HepG2 (cell line): ENCODE measurements around the gene MTA3. TPM values are rescaled to one million over a fixed set of nuclear protein-coding genes. Genes with fewer than 3 reads are reported as not detected.
"Not testable (repeated sequence)": the region's sequence is repeated elsewhere in the genome, so short reads cannot be mapped to it uniquely, and the experiment has no call there.

Source experiments
- ATAC-seq: fragments of 200-7000 bp; cut with Tn5 transposase; 3 replicates; pipeline ENCODE4 v1.9.1; 2020; ENCODE audit warnings: mild to moderate bottlenecking, moderate library complexity
- BruUV-seq: library from RNA; stranded (reverse); fragments of 400-500 nt; replicated peaks from 2 replicates; lab custom pipeline; 2021; lab: Mats Ljungman, UMichigan
- CTCF ChIA-PET: fragments of 300-600 bp; formaldehyde crosslinking; extraction: SDS; loops from one replicate; lab custom pipeline; 2021; ENCODE audit warnings: low total read pairs, inconsistent platforms, low intra/inter-chr PET ratio; lab: Yijun Ruan, JAX
- POLR2A ChIA-PET: fragments of 350-600 bp; sonication (Branson Sonifier 250); formaldehyde crosslinking; loops from one replicate; lab custom pipeline; 2020; ENCODE audit warnings: antibody characterized with exemption, inconsistent platforms; lab: Yijun Ruan, JAX
- DNase-seq: peaks from one replicate; pipeline ENCODE4 v3.0.0-alpha.2; 2015; ENCODE audit warnings: low spot score
- FAIRE-seq: peaks from 3 replicates; lab custom pipeline; 2011; peaks lifted over from hg19 to GRCh38; lab: Jason Lieb, UNC
- H2AFZ ChIP-seq: one replicate; pipeline ENCODE4 v1.6.1; 2011; ENCODE audit warnings: low read length, inconsistent platforms
- H3K27ac ChIP-seq: fragments of 300-600 bp; 3 replicates; pipeline ENCODE4 v1.8.0; 2011; ENCODE audit warnings: mixed run types, mild to moderate bottlenecking, mixed read lengths, low read length, inconsistent platforms; ENCODE audit not compliant: insufficient read depth; ENCODE audit errors: extremely low read length
- H3K27me3 ChIP-seq, 2 experiments: fragments of 200-600 bp in 1 of 2; 2 replicates in 1 of 2; 3 replicates in 1 of 2; pipeline versions ENCODE4 v1.6.0 to v1.8.0; 2011; ENCODE audit warnings: low read length in 2 of 2, mild to moderate bottlenecking in 2 of 2, moderate library complexity in 2 of 2, inconsistent platforms in 1 of 2; ENCODE audit not compliant: insufficient read depth in 2 of 2, control insufficient read depth in 1 of 2
- H3K36me3 ChIP-seq, 2 experiments: fragments of 200-600 bp in 1 of 2; replicated peaks in 1 of 2; 2 replicates in 1 of 2; 3 replicates in 1 of 2; pipeline versions ENCODE4 v1.5.1 to v1.8.0; 2011; ENCODE audit warnings: low read length in 2 of 2, inconsistent platforms in 1 of 2; ENCODE audit not compliant: insufficient read depth in 2 of 2, control insufficient read depth in 1 of 2
- H3K4me1 ChIP-seq: 2 replicates; pipeline ENCODE4 v1.5.1; 2012; ENCODE audit warnings: low read length, inconsistent platforms; ENCODE audit not compliant: insufficient read depth
- H3K4me2 ChIP-seq: 2 replicates; pipeline ENCODE4 v1.6.0; 2011; ENCODE audit warnings: low read depth, low read length, inconsistent platforms
- H3K4me3 ChIP-seq, 3 experiments: fragments of 200-600 bp in 1 of 3; sonication (generic), shearing (Covaris generic) in 1 of 3; replicated peaks in 1 of 3; 2 replicates each; pipeline ENCODE4 v1.5.1; 2011 to 2016; ENCODE audit warnings: low read length in 3 of 3, inconsistent platforms in 2 of 3, low read depth in 2 of 3, mild to moderate bottlenecking in 2 of 3, control low read depth in 1 of 3, mixed read lengths in 1 of 3; ENCODE audit not compliant: insufficient read depth in 1 of 3
- H3K79me2 ChIP-seq: one replicate; pipeline ENCODE4 v1.6.1; 2011; ENCODE audit warnings: low read length, inconsistent platforms; ENCODE audit not compliant: insufficient read depth
- H3K9ac ChIP-seq: 2 replicates; pipeline ENCODE4 v1.6.0; 2011; ENCODE audit warnings: mild to moderate bottlenecking, low read depth, low read length, inconsistent platforms; ENCODE audit not compliant: insufficient read depth
- H3K9me3 ChIP-seq: 2 replicates; pipeline ENCODE4 v1.5.1; 2012; ENCODE audit warnings: mild to moderate bottlenecking, low read length
- H4K20me1 ChIP-seq: 2 replicates; pipeline ENCODE4 v1.6.0; 2011; ENCODE audit warnings: inconsistent platforms, mild to moderate bottlenecking, low read length, moderate library complexity; ENCODE audit not compliant: insufficient read depth
- DNMT1 ChIP-seq: sonication (generic); formaldehyde crosslinking; IDR thresholded peaks from 2 replicates; pipeline ENCODE4 v1.5.1; 2020; ENCODE audit warnings: mild to moderate bottlenecking, missing genetic modification reagents
- HNRNPUL1 ChIP-seq: fragments of 200-400 bp; formaldehyde crosslinking; IDR thresholded peaks from 2 replicates; pipeline ENCODE4 v1.6.1; 2017; ENCODE audit warnings: low read depth, mild to moderate bottlenecking, low read length, moderate library complexity
- JDP2 ChIP-seq: sonication (generic); formaldehyde crosslinking; IDR thresholded peaks from 2 replicates; pipeline ENCODE4 v1.8.1; 2022; ENCODE audit warnings: missing genetic modification reagents, borderline replicate concordance
- JUNB ChIP-seq: sonication (generic); formaldehyde crosslinking; IDR thresholded peaks from 2 replicates; pipeline ENCODE4 v1.8.0; 2022; ENCODE audit warnings: missing genetic modification reagents, mild to moderate bottlenecking, borderline replicate concordance
- NR2F6 ChIP-seq, 2 experiments: IDR thresholded peaks; 2 replicates each; pipeline ENCODE4 v1.6.1; 2016; ENCODE audit warnings: antibody characterized with exemption in 1 of 2, mild to moderate bottlenecking in 1 of 2
- TFDP1 ChIP-seq: IDR thresholded peaks from 2 replicates; pipeline ENCODE4 v1.6.1; 2016; ENCODE audit warnings: missing compliant biosample characterization, missing genetic modification reagents, borderline replicate concordance
- ZBTB8A ChIP-seq: sonication (generic); formaldehyde crosslinking; IDR thresholded peaks from 2 replicates; pipeline ENCODE4 v1.4.0; 2020; ENCODE audit warnings: mild to moderate bottlenecking, low read depth, missing genetic modification reagents, borderline replicate concordance
- ZNF12 ChIP-seq: sonication (generic); formaldehyde crosslinking; IDR thresholded peaks from 2 replicates; pipeline ENCODE4 v1.5.0; 2020; ENCODE audit warnings: missing genetic modification reagents
- ZNF552 ChIP-seq: sonication (generic); formaldehyde crosslinking; IDR thresholded peaks from 2 replicates; pipeline ENCODE4 v1.9.0; 2022; ENCODE audit warnings: missing genetic modification reagents, mild to moderate bottlenecking, borderline replicate concordance
- WGBS: methylation state at CpG from one replicate; pipeline ENCODE4 v1.1.6; 2017; ENCODE audit warnings: low lambda C conversion rate; 5-methylcytosine and 5-hydroxymethylcytosine counted together
- in situ Hi-C: cut with HindIII; loops from 2 replicates; pipeline ENCODE4 v1.10.0; 2017; ENCODE audit warnings: low pct_unique_long_range_greater_than_20kb; ENCODE audit not compliant: extremely low pct_ligation_motif_present
- intact Hi-C: fragments of 100-400 bp; cut with micrococcal nuclease; formaldehyde crosslinking; loops from one replicate; pipeline ENCODE4 v1.10.0; 2022; ENCODE audit not compliant: unreplicated experiment
- polyA plus RNA-seq, 8 experiments: library from polyadenylated mRNA; depleted of rRNA in 3 of 8; stranded (reverse) in 7 of 8; unstranded in 1 of 8; fragments of >200 nt; fragmentation: Illumina TruSeq in 4 of 8; extraction: Trizol in 4 of 8; gene quantifications; 2 replicates each; pipeline versions ENCODE4 v1.2.1 to v1.2.3, GENCODE V29; 2011 to 2016; ENCODE audit warnings: low read depth in 4 of 8, missing spikeins in 1 of 8, mixed read lengths in 1 of 8; ENCODE audit not compliant: insufficient read depth in 1 of 8
- total RNA-seq, 5 experiments: library from RNA; depleted of rRNA; stranded (reverse); fragments of >200 nt; fragmentation: Illumina TruSeq; extraction: Trizol; gene quantifications; 2 replicates each; pipeline ENCODE4 v1.2.3, GENCODE V29; 2016; ENCODE audit warnings: low read depth in 1 of 5

MTA3 gene
- total and polyA plus RNA-seq, 2 of the 13 experiments (the other 11 are each of a cell fraction or from before 2014, with no cell fraction given): 48.8 to 77.8 TPM

GRCh38 chr2:42726680-42727079 is 158.2 kb downstream of the MTA3 start (continued):
- TF ChIP-seq JUNB (no peak), NR2F6 (IDR thresholded peaks at IDR 0.05) (no peak), NR2F6 (CRISPR knock-in tag; IDR thresholded peaks at IDR 0.05) (no peak), ZNF552 (CRISPR knock-in tag) (no peak), ZBTB8A (no peak), TFDP1 (CRISPR knock-in tag) (no peak), ZNF12 (CRISPR knock-in tag) (no peak), JDP2 (no peak), DNMT1 (CRISPR knock-in tag) (no peak), HNRNPUL1 (no peak)
- TF ChIP-seq, all 625 proteins: peak for 0

DNA sequence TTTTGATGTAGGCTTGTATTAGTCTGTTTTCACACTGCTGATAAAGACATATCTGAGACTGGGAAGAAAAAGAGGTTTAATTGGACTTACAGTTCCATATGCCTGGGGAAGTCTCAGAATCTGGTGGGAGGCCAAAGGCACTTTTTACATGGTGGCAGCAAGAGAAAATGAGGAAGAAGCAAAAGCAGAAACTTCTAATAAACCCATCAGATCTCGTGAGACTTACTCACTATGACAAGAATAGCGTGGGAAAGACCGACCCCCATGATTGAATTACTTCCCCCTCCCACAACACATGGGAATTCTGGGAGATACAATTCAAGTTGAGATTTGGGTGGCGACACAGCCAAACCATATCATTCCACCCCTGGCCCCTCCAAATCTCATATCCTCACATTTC is 162.9 kb downstream of the MTA3 start:
- H4K20me1 ChIP-seq, intact Hi-C loops, H3K36me3 ChIP-seq, FAIRE-seq, ATAC-seq, H3K27ac ChIP-seq, H3K27me3 ChIP-seq, H3K9me3 ChIP-seq, H3K4me1 ChIP-seq, H3K4me2 ChIP-seq, CTCF ChIA-PET, BruUV-seq, H3K79me2 ChIP-seq, POLR2A ChIA-PET, H3K4me3 ChIP-seq, in situ Hi-C loops, DNase-seq, H2AFZ ChIP-seq, H3K9ac ChIP-seq: not testable (repeated sequence)
- 96% methylated on average over 4 of the region's 4 CpGs for WGBS
